HG02852 (cell line): ENCODE results near the gene ID2.

Experiments used
- ATAC-seq: cut with Tn5 transposase; IDR thresholded peaks from one replicate; pipeline ENCODE4 v1.9.1; 2021; ENCODE audit warnings: mild to moderate bottlenecking, moderate library complexity; ENCODE audit not compliant: unreplicated experiment

ID2 gene

DNA sequence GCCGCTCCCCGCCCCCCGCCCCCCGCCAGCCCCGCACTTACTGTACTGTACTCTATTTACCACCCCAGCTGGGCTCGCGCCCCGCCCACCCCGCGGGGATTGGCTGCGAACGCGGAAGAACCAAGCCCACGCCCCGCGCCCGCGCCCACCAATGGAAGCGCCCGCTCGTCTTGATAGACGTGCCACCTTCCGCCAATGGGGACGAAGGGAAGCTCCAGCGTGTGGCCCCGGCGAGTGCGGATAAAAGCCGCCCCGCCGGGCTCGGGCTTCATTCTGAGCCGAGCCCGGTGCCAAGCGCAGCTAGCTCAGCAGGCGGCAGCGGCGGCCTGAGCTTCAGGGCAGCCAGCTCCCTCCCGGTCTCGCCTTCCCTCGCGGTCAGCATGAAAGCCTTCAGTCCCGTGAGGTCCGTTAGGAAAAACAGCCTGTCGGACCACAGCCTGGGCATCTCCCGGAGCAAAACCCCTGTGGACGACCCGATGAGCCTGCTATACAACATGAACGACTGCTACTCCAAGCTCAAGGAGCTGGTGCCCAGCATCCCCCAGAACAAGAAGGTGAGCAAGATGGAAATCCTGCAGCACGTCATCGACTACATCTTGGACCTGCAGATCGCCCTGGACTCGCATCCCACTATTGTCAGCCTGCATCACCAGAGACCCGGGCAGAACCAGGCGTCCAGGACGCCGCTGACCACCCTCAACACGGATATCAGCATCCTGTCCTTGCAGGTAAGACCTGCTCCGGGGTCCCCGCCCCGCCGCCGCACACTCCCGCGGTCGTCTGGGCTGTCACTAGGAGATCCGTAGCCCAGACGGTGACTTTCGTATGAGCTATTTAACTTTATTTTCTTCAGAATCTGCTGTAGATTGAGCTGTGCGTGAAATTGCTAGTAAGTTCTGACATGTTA lies at the start of gene ID2:
ID2 (plus strand) TSS at position 271 of the 907 bp plus-strand sequence; CDS start at position 381, 110 bp downstream.
- ATAC-seq = peak; percentile 59

GRCh38 chr2:8632755-8633154 lies 49.1 kb upstream of the ID2 start:
- no peak for ATAC-seq

- ATAC-seq = no peak
Measured at GRCh38 chr2:8633186-8633734, 48.6 kb upstream of the ID2 start.

- no peak for ATAC-seq
Measured at GRCh38 chr2:8633735-8634313, 48.0 kb upstream of the ID2 start.

GRCh38 chr2:8634466-8635172 lies 47.2 kb upstream of the ID2 start:
- no peak for ATAC-seq

GRCh38 chr2:8636041-8636491 lies 45.8 kb upstream of the ID2 start:
- no peak for ATAC-seq

DNA sequence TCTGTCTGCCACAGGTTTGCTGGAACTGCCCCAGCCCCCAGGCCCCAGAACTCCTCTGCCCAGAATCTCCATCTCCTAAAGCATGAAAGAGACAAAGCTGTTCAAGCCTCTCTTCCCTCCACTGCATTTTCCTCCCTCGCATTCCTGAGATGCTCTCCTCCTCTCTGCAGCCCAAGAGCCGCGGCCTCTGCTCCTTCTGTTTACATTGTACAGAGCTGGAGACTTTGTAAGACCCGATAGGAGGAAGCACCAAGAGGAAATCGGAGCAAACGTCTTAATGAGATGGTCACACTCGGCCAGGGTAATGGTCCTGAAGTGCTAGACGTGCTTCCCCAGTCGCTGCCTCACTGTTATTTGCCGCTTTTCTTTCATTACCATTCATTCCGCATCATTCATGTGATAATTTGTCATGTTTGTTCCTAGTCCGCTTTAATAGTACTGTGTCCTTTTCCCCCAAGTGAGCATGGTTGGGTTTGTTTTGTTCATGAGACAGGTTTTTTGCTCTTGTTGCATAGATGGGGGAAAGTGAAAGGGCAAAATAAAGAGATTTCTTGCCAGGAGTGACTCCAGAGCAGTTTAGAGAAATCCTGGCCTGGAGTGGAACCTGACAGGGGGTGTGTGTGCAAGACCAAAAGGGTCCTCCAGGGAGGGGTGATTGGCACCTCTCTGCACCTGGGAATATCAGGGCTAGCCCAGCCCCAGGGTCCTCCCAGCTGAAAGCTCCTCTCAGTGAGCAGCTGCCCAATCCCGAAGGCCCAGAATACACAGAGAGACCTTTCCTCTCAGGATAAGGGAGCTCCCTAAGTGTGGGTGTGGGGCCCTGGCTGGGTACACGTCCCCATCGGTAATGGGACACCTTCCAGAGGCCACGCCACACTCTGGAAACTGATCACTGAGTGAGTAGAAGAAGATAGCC lies 44.9 kb upstream of the ID2 start:
- no peak for ATAC-seq

DNA sequence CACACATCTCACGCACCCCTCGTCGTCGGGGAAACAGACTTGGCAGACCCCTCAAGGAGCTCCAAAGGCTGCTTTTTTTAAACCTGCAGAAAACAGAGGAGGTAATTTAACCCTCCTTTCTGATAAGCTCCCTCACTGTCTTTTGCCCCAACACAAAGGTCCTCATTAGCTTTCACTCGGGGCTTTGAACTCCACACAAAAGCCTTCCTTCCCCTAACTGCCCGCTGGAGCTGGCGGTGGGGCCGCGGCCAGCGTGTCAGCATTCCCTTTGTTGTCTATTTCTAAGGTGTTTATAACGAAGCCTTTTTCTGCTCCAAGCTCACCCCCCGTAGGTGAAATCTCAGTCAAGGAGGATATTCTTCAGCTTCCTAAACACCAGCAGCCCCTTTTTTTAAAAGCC lies 43.5 kb upstream of the ID2 start:
- ATAC-seq = no peak

DNA sequence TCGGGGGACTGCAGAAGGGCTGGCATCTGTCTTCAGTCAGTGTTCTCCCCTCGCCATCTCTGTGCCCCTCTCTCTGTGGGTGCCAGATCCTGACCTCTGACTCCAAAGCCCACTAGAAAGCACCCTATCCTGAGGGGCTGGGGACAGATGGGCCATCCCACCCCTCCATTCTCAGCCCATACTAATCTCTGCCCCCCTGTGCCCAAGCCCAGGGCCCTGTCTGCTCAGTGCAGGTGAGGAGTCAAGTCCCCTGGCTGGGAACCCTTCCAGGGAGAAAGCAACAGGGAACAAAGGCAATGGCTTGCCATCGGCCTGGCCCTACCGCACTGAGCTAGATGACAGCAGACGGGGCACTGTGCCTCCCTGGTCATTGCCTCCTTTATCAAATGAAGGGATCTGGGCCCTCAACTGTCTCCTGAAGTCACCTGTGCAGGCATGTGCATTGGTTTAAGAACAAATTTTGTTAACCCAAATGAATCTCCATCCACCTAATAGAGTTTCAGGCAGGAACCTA lies 42.7 kb upstream of the ID2 start:
- ATAC-seq = no peak

DNA sequence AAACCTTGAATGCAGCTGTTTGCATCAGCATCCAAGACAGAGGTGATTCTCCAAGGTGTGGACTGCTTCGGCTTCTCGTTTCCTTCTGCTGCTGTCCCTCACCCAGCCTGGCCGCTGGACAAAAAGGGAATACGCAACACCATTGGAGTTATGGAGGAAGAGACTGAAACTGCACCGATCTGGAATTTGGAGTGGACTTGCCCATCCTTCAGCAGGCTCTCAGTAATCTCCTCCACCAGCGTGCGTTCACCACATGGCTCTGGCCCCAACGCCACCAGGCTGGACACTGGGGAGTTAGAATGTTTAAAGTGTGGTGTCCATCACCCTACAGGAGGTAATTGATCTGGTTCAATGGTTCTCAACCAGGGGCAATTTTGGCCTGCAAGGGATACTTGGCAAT lies 41.4 kb upstream of the ID2 start:
- ATAC-seq = no peak

DNA sequence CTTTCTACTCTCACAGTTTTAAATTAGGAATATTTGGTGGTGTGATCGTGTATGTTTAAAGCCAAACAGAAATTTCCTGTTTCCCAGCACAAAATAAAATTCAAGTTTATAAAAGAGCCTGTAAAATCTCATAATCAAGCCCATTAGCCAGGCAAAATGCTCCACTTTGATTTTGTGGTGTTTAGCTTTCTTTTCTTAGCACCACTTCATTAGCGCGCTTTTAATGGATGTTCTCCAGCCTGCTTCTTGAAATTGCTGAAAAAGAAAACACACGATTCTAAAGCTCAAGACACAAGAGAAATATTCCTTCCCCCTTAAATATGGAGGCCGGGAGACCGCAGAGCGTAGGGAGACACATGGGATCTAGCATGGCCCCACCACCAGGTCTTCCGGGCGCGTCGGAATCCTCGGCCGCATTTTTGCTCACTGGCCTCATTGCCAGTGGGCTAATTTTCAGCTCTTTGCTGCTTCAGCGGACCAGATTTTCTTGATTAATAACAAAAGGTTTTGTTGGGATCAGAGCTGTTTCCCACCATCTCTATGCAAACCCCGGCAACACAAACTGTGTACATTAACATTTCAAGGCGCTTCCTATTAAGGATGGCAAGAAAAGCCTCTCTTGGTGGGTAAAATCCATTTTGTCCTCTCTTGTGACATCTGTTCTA lies 40.4 kb upstream of the ID2 start:
- ATAC-seq = no peak

DNA sequence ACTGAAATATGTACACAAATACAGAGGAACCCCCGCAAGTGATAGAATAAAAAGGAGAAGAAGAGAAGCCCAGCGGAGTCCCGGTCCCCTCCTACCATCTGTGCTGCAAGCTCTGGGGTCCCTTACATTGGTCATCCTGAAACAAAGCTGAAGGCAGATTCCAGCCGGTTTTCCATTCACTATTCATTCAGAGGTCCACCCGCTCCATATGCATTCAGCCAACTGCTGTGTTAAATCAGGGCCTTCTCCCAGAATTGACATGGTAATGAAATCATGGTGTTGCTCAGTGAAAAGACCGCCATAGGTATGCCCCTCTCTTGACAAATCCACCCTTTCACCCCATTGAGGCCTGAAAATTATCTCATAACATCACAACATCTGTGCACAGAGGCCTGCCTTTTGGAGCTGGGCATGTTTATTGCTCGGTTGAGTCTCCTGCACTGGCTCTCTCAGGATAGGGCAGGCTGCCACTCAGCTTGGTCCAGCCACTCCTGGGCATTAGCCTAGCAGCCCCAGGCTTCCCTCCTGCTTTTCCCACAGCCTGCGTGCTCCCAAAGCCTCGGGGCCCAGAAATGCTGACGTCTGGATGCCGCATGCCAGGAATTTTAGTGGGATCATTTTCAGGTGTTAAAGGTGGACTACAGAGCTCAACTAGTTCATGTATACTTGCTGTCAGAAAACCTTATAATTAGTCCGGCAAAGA lies 39.3 kb upstream of the ID2 start:
- no peak for ATAC-seq

DNA sequence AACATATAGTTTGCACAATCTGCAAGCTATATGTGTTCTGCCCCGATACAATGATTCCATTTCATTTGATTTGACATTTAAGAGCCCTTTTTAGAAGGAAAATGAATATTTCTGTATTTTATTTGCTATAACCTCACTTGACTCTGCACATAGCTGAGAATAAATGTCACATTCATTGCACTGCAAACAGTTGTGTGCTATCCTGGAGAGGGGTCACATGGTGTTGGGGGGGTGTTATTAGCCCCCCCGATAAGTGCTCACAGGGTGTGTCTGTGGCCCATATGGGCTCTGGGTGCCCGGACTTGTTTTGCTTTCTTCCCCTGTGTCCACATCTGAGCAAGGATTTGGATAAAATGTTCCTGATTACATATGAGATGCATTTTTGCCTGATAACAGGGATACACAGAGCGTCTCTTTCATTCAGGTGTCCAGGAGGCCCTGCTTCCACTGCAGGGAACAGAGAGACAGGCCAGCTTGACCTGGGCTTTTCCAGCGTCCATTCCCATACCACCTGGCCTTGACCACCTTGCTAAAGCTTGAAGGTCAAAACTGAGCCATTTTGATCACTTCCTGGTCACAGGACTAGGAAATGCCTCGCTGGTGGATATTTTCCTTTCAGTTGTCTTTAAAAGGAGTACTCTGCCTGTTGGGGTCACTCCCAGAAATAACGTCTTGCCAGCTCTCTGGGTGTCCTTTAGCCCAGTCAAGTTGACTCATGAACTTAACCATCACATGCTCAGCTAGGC lies 38.4 kb upstream of the ID2 start:
- ATAC-seq = no peak

GRCh38 chr2:8643996-8644356 lies 37.9 kb upstream of the ID2 start:
- ATAC-seq = no peak

DNA sequence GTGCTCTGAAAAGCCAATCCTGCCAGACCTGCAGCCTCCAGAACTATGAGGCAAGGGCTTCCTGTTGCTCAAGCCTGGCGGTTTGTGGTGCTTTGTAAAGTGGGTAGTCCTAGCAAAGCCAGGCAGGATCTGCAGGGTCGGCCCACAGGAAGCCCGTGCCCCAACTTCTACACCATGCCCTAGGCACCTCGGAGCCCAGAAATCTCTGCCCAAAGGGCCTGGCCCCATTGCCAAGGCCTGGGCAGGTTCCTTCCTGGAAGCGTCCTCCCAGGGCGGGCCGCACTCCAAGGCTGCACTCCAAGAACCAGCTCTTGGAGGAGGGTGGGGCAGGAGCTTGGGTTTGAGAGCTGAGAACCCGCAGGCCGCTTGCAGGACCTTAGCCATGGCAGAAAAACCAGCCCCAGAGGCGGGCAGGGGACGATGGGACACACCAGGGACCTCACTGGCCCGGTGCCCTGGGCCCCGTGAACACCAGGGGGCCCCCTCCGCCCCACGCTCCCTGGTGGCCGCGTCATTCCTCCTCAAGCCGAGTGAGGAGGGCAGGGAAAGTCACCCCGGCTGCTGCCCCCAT lies 37.2 kb upstream of the ID2 start:
- ATAC-seq = no peak

DNA sequence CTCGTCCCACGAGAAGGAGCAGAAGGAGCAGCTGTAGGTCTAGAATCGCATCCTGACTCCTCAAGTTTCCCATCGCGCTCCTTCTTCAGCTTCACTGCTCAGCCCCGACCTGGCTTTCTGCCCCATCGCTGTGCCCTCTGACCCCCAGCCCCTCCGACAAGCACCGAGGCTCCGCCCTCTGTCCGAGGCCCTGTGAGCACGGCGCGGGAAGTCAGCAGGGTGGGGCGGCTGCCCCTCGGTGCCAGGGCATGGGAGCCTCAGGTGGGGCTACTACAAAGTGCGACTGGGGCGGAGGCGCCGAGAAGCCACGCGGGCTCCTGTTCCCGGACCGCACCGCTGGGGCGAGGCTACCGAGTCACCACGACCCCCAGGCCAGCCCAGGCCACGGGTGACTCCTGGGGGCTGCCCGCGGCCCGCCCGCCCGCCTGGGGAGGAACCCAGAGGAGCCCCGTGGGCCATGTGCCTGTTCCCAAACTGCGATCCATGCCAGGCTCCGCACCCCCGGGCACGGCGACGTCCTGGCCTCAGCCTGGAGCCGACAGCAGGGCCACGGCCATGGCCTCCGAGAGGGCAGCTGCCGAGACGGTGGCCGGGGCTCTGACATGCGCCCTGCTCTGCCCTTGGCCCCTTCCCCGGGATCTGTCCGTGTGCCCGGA lies 36.6 kb upstream of the ID2 start:
- ATAC-seq = no peak

DNA sequence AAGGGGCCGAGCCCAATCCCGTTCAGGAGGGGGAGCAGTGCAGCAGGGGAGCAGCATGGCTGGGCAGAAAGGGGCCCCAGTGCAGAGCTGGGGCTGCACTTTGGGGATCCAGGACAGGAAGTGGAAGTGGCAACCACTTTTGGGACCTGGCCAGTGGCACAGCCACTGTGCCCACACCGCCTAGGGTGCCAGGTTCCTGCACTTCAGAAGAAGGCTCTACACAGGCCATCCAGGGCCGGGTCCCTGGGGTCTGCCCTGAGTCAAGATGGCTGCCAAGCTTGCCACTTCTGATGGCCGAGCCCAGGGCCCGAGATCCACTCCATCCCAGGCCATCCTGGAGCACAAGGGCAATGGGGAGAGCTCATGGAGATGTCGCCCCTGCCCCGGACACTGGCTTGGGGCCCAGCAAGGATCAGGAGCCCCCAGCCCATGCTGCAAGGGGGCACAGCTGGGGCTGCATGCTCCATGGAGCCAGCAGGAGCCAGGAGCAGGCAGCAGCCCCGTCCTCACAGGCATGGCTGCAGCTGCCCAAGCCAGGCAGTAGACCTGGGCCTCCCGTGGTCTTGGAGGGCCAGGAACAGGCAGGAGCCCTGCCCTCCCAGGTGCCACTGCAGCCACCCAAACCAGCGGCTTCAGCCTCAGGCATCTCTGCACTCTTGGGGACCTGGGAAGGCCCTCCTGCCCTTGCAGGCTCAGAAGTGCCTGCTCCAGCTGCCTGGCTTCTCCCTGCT lies 35.0 kb upstream of the ID2 start:
- no peak for ATAC-seq
